GM19023 (cell line): ENCODE data around the gene YIPF4.
"Not testable (repeated sequence)": the region's sequence is repeated elsewhere in the genome, so short reads cannot be mapped to it uniquely, and the experiment has no call there.

Experiments
- ATAC-seq: cut with Tn5 transposase; IDR thresholded peaks from one replicate; pipeline ENCODE4 v1.9.1; 2021; ENCODE audit warnings: mild to moderate bottlenecking, moderate library complexity; ENCODE audit not compliant: unreplicated experiment

The YIPF4 gene

GRCh38 chr2:32364290-32364689 is 86.6 kb downstream of the YIPF4 start:
- not testable (repeated sequence) for ATAC-seq

- ATAC-seq = not testable (repeated sequence)
Measured at GRCh38 chr2:32365679-32366078, 88.0 kb downstream of the YIPF4 start.
